Activated CD4-positive, alpha-beta T cell treated with anti-CD3 and anti-CD28 coated beads for 36 hours (primary cell): Measurements from ENCODE around the gene KISS1R. TPM values are rescaled to one million over a fixed set of nuclear protein-coding genes. Genes with fewer than 3 reads are reported as not detected.

Experiments used
- ATAC-seq: fragments of 200-7000 bp; cut with Tn5 transposase; one replicate; pipeline ENCODE4 v1.10.0; 2021; ENCODE audit warnings: mild to moderate bottlenecking, moderate library complexity
- CTCF ChIA-PET: fragments of 350-600 bp; sonication (Branson Sonifier 250); formaldehyde crosslinking; loops from one replicate; lab custom pipeline; 2021; ENCODE audit warnings: antibody characterized with exemption; lab: Charles Lee
- POLR2A ChIA-PET: fragments of 350-600 bp; sonication (Branson Sonifier 250); formaldehyde crosslinking; loops from one replicate; lab custom pipeline; 2021; ENCODE audit warnings: antibody characterized with exemption, inconsistent platforms; lab: Charles Lee
- DNase-seq: peaks from one replicate; pipeline ENCODE4 v3.0.0-alpha.2; 2020
- H3K27ac Mint-ChIP-seq: one replicate; pipeline ENCODE4 v1.8.0; 2021; ENCODE audit warnings: mixed read lengths
- H3K27me3 Mint-ChIP-seq: one replicate; pipeline ENCODE4 v1.8.0; 2021; ENCODE audit warnings: mixed read lengths
- H3K36me3 Mint-ChIP-seq: one replicate; pipeline ENCODE4 v1.8.0; 2021; ENCODE audit warnings: low read depth, mixed read lengths
- H3K4me1 Mint-ChIP-seq: one replicate; pipeline ENCODE4 v1.8.0; 2021; ENCODE audit warnings: mixed read lengths
- H3K4me3 Mint-ChIP-seq: one replicate; pipeline ENCODE4 v1.8.0; 2021; ENCODE audit warnings: mild to moderate bottlenecking, moderate library complexity, mixed read lengths
- H3K9me3 Mint-ChIP-seq: one replicate; pipeline ENCODE4 v1.8.0; 2021; ENCODE audit warnings: low read depth, mixed read lengths
- intact Hi-C, 2 experiments: fragments of 100-400 bp; cut with DNase I in 1 of 2; cut with micrococcal nuclease in 1 of 2; formaldehyde crosslinking; loops; one replicate each; pipeline versions ENCODE4 v1.14.2 to v1.15.1; 2022 to 2024; cut with DNase I, micrococcal nuclease
- total RNA-seq, 2 experiments: library from RNA; stranded (reverse); gene quantifications; one replicate each; pipeline ENCODE4 v1.2.3, GENCODE V29; 2021

Gene KISS1R
- total RNA-seq, 2 experiments from 2014 or later, result 14.3 to 18.4 TPM

DNA sequence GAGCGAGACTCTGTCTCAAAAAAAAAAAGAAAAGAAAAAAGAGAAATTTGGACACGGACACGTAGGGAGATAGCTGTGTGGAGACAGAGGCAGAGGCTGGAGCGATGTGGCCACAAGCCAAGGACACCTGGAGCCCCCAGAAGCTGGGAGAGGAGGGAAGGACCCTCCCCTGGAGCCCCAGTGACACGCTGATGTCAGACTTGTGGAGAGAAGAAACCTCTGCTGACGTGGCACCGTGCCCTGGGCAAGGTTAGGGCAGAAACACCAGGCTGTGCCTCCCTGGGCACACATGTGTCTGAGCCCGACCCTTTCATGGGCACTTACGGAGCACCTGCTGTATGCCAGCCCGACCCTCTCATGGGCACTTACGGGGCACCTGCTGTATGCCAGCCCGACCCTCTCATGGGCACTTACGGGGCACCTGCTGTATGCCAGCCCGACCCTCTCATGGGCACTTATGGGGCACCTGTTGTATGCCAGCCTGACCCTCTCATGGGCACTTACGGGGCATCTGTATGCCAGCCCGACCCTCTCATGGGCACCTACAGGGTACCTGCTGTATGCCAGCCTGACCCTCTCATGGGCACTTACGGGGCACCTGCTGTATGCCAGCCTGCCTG, 26.5 kb downstream of the KISS1R start:
- no peaks in the 10 kb centered on the region for H3K9me3 Mint-ChIP-seq
- ChIA-PET CTCF (interaction anchor here (0.6 to 0.8 kb wide), 2 partner anchors 13 to 35 kb away, joined by 3 read pairs; no protein-coding TSS in a partner anchor), POLR2A (interaction anchor here (0.6 kb wide), 1 partner anchor 437 kb away, joined by 4 read pairs; no protein-coding TSS in a partner anchor)
- peaks cover 16% of the 10 kb centered on the region for H3K4me1 Mint-ChIP-seq
- peaks cover 3% of the 10 kb centered on the region for H3K36me3 Mint-ChIP-seq
- DNase-seq (no peak), ATAC-seq (no peak)
- intact Hi-C loops, result no loop called here
- no peak overlapping the region for H3K27ac Mint-ChIP-seq
- no peaks in the 10 kb centered on the region for H3K27me3 Mint-ChIP-seq
- H3K4me3 Mint-ChIP-seq, result no peak overlapping the region

GRCh38 chr19:944171-944567, 27.0 kb downstream of the KISS1R start:
- intact Hi-C loops, result no loop called here
- no peaks in the 10 kb centered on the region for H3K9me3 Mint-ChIP-seq
- DNase-seq (no peak), ATAC-seq (no peak)
- peaks cover 3% of the 10 kb centered on the region for H3K36me3 Mint-ChIP-seq
- POLR2A ChIA-PET, result no interaction called here
- CTCF ChIA-PET, result no interaction called here
- H3K27me3 Mint-ChIP-seq, result no peaks in the 10 kb centered on the region
- peaks cover 16% of the 10 kb centered on the region for H3K4me1 Mint-ChIP-seq
- H3K27ac Mint-ChIP-seq, result no peak overlapping the region
- H3K4me3 Mint-ChIP-seq, result no peak overlapping the region

DNA sequence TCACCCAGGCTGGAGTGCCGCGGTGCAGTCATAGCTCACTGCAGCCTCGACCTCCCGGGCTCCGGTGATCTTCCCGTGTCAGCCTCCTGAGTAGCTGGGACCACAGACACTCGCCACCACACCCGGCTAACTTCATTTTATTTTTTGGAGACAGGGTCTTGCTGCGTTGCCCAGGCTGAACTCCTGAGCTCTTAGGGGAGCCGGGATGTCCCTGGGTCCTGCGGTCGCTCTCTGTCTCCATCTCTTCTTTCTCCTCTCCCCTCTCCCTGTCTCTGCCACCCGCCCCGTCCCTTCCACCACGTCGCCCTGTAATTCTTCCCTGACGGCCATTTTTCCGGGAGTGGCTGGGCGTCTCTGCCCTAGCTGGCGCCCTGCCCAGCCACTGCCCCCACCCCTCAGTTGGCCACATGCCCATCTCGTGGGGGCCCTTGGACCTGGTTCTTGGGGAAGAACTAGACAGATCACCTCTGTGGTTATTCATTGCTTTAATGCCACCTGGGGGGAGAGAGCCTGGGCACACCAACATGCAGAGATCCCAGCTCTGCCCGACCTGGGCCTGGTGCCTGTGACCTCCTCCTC, 27.6 kb downstream of the KISS1R start:
- ChIA-PET CTCF (no interaction called here), POLR2A (no interaction called here)
- H3K9me3 Mint-ChIP-seq, result no peaks in the 10 kb centered on the region
- ATAC-seq, result no peak
- peaks cover 3% of the 10 kb centered on the region for H3K36me3 Mint-ChIP-seq
- H3K27ac Mint-ChIP-seq, result no peak overlapping the region
- H3K4me1 Mint-ChIP-seq, result peaks cover 14% of the 10 kb centered on the region
- no peaks in the 10 kb centered on the region for H3K27me3 Mint-ChIP-seq
- intact Hi-C loops, result no loop called here
- no peak for DNase-seq
- no peak overlapping the region for H3K4me3 Mint-ChIP-seq

DNA sequence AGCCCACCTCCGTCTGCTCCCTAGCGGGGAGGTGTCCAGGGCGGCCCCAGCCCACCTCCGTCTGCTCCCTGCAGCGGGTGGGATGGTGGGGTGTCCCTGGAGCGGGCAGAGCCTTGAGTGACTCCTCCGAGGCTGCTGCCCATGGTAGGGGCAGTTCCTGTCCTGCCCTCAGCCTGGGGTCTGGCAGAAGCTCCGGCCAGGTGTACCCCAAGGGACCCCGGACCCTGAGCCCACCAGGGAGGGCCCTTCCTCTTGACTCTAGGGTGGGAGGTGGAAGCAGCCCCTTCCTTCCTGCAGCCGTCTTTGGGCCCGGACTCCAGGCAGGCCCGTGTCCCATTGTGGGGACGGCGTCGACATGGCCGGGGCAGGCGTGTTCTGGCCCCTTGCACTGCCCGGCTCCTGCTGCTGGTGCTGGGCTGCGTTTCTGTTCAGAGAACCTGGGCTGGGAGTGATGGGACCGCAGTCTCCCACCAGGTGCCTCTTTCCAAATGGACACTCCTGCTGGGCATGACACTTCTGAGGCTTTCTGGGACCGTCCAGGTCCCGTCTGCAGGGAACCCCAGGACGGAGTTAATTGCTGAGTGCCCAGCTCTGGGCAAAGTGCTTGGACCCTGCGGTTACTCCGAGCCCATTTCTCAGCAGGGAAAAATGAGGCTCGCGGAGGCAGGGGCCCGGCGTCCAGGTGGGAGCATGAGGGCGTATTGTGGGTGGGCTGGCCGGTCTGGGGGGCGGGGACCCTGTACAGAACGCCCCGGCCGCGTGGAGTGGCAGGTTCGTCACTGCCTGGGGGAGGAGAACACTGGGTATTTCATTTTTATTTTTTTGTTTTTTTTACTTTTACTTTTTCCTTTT, 28.5 kb downstream of the KISS1R start:
- Mint-ChIP-seq H3K27ac (no peak overlapping the region), H3K4me3 (no peak overlapping the region), H3K36me3 (no peaks in the 10 kb centered on the region), H3K4me1 (peaks cover 6% of the 10 kb centered on the region), H3K9me3 (no peaks in the 10 kb centered on the region), H3K27me3 (no peaks in the 10 kb centered on the region)
- ChIA-PET CTCF (no interaction called here), POLR2A (no interaction called here)
- ATAC-seq, result no peak
- intact Hi-C loops, result no loop called here
- no peak for DNase-seq

- Mint-ChIP-seq H3K9me3 (no peaks in the 10 kb centered on the region), H3K4me3 (no peak overlapping the region), H3K36me3 (no peaks in the 10 kb centered on the region), H3K4me1 (no peaks in the 10 kb centered on the region), H3K27me3 (no peaks in the 10 kb centered on the region), H3K27ac (no peak overlapping the region)
- ATAC-seq, result no peak
- POLR2A ChIA-PET, result interaction anchor here (0.6 kb wide), 1 partner anchor 148 kb away, joined by 9 read pairs; no protein-coding TSS in a partner anchor
- intact Hi-C loops, result no loop called here
- no peak for DNase-seq
- CTCF ChIA-PET, result no interaction called here
Observed at GRCh38 chr19:947090-947706, 30.1 kb downstream of the KISS1R start.

- CTCF ChIA-PET, result no interaction called here
- Mint-ChIP-seq H3K27me3 (no peaks in the 10 kb centered on the region), H3K27ac (no peak overlapping the region), H3K36me3 (no peaks in the 10 kb centered on the region), H3K9me3 (no peaks in the 10 kb centered on the region), H3K4me1 (no peaks in the 10 kb centered on the region), H3K4me3 (no peak overlapping the region)
- intact Hi-C loops, result no loop called here
- DNase-seq (no peak), ATAC-seq (no peak)
- POLR2A ChIA-PET, result interaction anchor here (0.6 kb wide), 1 partner anchor 148 kb away, joined by 9 read pairs; no protein-coding TSS in a partner anchor
Observed at GRCh38 chr19:947707-948539, 30.8 kb downstream of the KISS1R start.

DNA sequence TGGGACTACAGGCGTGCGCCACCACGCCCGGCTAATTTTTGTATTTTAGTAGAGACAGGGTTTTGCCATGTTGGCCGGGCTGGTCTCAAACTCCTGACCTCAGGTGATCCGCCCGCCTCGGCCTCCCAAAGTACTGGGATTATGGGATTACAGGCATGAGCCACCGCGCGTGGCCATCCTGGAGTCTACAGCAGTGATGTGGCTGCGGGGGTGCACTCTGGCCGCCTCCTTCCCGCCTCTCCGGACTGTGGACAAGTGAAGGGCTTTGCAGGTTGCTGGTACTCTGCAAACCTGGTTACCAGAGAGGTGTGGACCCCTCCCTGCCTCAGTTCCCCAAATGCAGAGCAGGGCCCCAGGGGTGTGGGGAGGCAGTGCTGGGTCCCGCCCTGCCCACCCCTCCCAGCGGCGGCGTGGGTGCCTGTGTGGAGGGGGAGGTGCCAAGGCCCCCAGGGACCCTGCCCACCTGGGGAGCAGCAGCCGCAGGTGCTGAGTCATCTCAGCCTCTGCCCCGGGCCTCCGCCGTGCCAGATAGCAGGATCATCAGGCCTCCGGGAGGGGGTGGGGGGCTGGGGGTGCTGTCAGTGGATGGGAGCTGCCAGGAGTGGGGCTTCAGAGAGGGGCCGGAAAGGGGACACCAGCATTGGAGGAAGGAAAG, 31.8 kb downstream of the KISS1R start:
- no peaks in the 10 kb centered on the region for H3K36me3 Mint-ChIP-seq
- no peaks in the 10 kb centered on the region for H3K27me3 Mint-ChIP-seq

DNA sequence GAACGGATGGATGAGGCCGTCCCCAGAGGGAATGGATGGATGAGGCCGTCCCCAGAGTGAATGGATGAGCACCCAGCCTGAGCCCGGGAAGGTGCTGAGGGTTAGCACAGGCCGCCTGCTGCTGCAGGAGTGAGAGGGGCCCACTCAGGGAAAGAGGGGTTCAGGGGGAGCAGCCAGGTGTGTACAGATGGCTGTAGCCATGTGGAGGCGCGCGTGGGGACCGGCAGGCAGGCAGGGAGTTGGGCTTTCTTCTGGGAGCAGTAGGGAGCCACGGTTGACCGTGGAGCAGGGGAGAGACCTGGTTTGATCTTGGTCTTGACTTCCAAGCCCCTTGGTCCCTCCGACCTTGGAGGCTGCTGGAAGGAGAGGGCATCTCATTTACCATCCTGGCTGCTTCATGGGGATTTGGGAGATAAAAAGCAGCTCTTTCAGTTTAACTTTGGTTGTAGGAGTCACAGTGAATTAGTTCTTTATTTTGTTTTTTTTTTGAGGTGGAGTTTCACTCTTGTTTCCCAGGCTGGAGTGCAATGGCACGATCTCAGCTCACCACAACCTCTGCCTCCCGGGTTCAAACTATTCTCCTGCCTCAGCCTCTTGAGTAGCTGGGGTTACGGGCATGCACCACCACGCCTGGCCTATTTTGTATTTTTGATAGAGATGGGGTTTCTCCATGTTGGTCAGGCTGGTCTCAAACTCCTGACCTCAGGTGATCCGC, 33.4 kb downstream of the KISS1R start:
- Mint-ChIP-seq H3K4me3 (no peak overlapping the region), H3K9me3 (no peaks in the 10 kb centered on the region), H3K27me3 (no peaks in the 10 kb centered on the region), H3K4me1 (no peaks in the 10 kb centered on the region), H3K27ac (no peak overlapping the region), H3K36me3 (no peaks in the 10 kb centered on the region)
- CTCF ChIA-PET, result no interaction called here
- no peak for ATAC-seq
- intact Hi-C loops, result no loop called here
- DNase-seq, result no peak
- POLR2A ChIA-PET, result no interaction called here

More for the DNA sequence above, 31.8 kb downstream of the KISS1R start:
- intact Hi-C loops, result no loop called here
- ATAC-seq, result no peak
- ChIA-PET POLR2A (no interaction called here), CTCF (no interaction called here)
- Mint-ChIP-seq H3K4me3 (no peak overlapping the region), H3K27ac (no peak overlapping the region), H3K4me1 (no peaks in the 10 kb centered on the region), H3K9me3 (no peaks in the 10 kb centered on the region)
- DNase-seq, result no peak

DNA sequence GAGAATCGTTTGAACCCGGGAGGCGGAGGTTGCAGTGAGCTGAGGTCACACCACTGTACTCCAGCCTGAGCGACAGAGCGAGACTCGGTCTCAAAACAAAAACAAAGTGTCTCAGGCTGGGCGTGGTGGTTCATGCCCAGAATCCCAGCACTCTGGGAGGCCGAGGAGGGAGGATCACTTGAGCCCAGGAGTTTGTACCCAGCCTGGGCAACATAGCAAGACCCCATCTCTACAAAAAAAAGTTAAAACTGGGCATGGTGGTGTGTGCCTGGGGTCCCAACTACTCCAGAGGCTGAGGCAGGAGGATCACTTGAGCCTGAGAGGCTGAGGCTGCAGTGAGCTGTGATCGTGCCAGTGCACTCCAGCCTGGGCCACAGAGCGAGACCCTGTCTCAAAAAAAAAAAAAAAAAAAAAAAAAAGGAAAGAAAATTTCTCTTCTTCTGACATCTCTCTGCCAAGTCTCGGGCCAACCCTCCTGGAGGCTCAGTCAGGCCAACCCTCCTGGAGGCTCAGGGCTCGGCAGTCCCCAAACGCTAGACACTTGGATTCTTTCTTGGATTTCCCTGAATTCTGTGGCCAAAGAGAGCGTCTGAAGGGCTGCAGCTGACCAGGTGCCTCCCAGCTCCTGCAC, 35.0 kb downstream of the KISS1R start:
- Mint-ChIP-seq H3K36me3 (no peaks in the 10 kb centered on the region), H3K4me3 (no peak overlapping the region), H3K27me3 (no peaks in the 10 kb centered on the region), H3K27ac (no peak overlapping the region), H3K9me3 (no peaks in the 10 kb centered on the region), H3K4me1 (no peaks in the 10 kb centered on the region)
- no peak for DNase-seq
- no peak for ATAC-seq
- POLR2A ChIA-PET, result no interaction called here
- intact Hi-C loops, result no loop called here
- CTCF ChIA-PET, result no interaction called here
